GM21737 (cell line): Measurements from ENCODE around the gene MMRN2.

Source experiments
- ATAC-seq: cut with Tn5 transposase; IDR thresholded peaks from one replicate; pipeline ENCODE4 v1.9.1; 2021; ENCODE audit warnings: mild to moderate bottlenecking, moderate library complexity; ENCODE audit not compliant: unreplicated experiment

The MMRN2 gene

DNA sequence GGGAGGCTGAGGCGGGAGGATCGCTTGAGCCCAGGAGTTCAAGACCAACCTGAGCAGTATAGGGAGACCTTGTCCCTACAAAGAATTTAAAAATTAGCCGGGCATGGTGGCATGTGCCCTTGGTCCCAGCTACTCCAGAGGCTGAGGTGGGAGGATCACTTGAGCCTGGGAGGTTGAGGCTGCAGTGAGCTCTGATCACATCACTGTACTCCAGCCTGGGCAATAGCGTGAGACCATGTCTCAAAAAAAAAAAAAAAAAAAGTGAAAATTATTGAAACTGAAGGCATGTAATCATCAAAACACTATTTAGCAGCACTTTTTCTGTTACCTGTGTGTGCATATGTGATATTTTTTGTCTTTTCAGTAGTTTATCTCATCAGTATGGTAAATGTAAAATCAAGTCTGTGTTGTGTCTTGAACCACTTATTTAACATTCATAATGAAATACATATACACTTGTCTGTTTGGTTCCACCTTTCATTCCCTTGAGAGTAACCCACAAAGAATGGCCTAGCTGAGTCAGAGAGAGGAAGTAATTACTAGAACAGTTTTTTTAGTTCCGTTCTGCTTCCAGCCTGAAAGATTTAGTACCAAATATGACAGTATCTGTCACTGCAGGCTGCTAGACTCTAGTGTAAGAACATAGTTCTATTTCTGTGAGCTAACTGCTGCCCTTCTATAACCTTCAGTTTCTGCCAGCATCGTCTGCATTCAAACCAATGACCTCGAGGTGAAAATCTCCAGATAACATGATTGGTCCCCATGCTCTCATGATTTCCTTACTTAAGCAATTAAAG lies 68.6 kb downstream of the MMRN2 start:
- ATAC-seq, result peak; percentile 97
